Measurements from ENCODE around the gene CEP350.

DNA sequence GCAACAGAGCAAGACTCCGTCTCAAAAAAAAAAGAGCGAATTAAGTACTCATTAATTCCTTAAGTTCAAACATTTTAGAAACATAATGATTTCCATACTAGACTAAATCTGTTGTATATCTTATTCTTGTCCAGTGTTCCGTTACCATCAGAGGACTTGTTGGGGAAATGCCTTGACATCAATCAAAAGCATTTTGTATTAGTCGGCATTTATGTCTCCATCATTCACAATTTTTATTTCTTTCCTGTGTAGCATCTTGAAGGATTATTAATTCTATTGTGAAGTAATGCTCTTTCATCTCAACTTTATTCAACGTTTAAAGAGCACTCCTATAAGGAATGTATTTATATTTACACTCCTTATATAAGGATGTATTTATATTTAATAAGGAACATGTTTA is 117.1 kb downstream of the CEP350 start:
- TF ChIP-seq, protein P1, sequence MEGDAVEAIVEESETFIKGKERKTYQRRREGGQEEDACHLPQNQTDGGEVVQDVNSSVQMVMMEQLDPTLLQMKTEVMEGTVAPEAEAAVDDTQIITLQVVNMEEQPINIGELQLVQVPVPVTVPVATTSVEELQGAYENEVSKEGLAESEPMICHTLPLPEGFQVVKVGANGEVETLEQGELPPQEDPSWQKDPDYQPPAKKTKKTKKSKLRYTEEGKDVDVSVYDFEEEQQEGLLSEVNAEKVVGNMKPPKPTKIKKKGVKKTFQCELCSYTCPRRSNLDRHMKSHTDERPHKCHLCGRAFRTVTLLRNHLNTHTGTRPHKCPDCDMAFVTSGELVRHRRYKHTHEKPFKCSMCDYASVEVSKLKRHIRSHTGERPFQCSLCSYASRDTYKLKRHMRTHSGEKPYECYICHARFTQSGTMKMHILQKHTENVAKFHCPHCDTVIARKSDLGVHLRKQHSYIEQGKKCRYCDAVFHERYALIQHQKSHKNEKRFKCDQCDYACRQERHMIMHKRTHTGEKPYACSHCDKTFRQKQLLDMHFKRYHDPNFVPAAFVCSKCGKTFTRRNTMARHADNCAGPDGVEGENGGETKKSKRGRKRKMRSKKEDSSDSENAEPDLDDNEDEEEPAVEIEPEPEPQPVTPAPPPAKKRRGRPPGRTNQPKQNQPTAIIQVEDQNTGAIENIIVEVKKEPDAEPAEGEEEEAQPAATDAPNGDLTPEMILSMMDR (IDR thresholded peaks at IDR 0.05) = no peak
- no peak for TF ChIP-seq POLR2A (IDR thresholded peaks at IDR 0.05)

Measured in body of pancreas (tissue), 4 donors.